Ascending aorta (tissue), 2 donors: ENCODE data around the gene MRAS. TPM values are rescaled to one million over a fixed set of nuclear protein-coding genes. Genes with fewer than 3 reads are reported as not detected.

Experiments
- DNase-seq, 2 donors: peaks; one replicate each; pipeline ENCODE4 v3.0.0-alpha.2; 2019; ENCODE audit warnings: low spot score in 2 of 2
- H3K27ac ChIP-seq, 2 donors: fragments of 200-600 bp; sonication (generic); one replicate each; pipeline ENCODE4 v1.5.1; 2016 to 2017; ENCODE audit warnings: mild to moderate bottlenecking in 1 of 2
- H3K27me3 ChIP-seq: fragments of 200-600 bp; sonication (generic); one replicate; pipeline ENCODE4 v1.5.1; 2017
- H3K36me3 ChIP-seq, 2 donors: fragments of 200-600 bp; sonication (generic); one replicate each; pipeline ENCODE4 v1.5.1; 2016
- H3K4me1 ChIP-seq, 2 donors: fragments of 200-600 bp; sonication (generic); one replicate each; pipeline ENCODE4 v1.5.1; 2016 to 2017; ENCODE audit warnings: mild to moderate bottlenecking in 1 of 2
- H3K4me3 ChIP-seq, 2 donors: fragments of 200-600 bp; sonication (generic); one replicate each; pipeline ENCODE4 v1.5.1; 2016 to 2017; ENCODE audit warnings: mild to moderate bottlenecking in 1 of 2
- H3K9me3 ChIP-seq, 2 donors: fragments of 200-600 bp; sonication (generic); one replicate each; pipeline ENCODE4 v1.5.1; 2016
- CTCF ChIP-seq, 3 experiments: fragments of 200-600 bp in 2 of 3; fragments of 450-650 bp in 1 of 3; sonication (generic) in 2 of 3; IDR thresholded peaks; one replicate each; pipeline ENCODE4 v1.5.1; 2016 to 2019; ENCODE audit warnings: antibody characterized with exemption in 3 of 3, mild to moderate bottlenecking in 1 of 3, moderate library complexity in 1 of 3
- intact Hi-C: fragments of 100-400 bp; cut with DNase I; formaldehyde crosslinking; loops from one replicate; pipeline ENCODE4 v1.15.1; 2023
- total RNA-seq: library from RNA; depleted of rRNA; stranded (reverse); fragments of >200 nt; gene quantifications from one replicate; pipeline ENCODE4 v1.1.0, GENCODE V29; 2016

The MRAS gene
- total RNA-seq, 1 donor from 2014 or later: 24.5 TPM

- H3K27me3 ChIP-seq: no peaks in the 10 kb centered on the region
- no peak overlapping the region for H3K27ac ChIP-seq
- intact Hi-C loops: no loop called here
- TF ChIP-seq CTCF (IDR thresholded peaks at IDR 0.05): no peak
- H3K4me1 ChIP-seq: peaks cover 3 to 8% of the 10 kb centered on the region in 2 donors
- H3K9me3 ChIP-seq: no peaks in the 10 kb centered on the region
- H3K36me3 ChIP-seq: no peaks in the 10 kb centered on the region
- DNase-seq: no peak
- no peak overlapping the region for H3K4me3 ChIP-seq
Observed at GRCh38 chr3:138383715-138384465, 35.5 kb downstream of the MRAS start.

DNA sequence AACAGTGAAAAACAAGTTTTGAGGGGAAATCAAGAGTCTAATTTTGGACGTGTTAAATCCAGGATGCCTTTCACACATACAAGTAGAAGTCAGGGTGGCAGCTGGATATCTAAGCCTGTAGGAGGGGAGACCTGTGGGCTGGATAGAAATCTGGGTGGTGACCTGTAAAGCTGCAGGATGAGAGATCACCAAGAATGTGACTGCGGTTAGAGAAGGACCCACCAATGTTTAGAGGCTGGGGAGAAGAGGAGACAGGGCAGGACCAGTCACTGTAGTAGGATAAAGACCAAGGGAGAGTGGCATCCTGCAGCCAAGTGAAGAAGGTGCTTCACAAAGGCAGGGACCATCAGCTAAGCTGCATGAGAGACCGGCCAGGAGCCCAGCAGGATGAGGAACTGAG lies 36.2 kb downstream of the MRAS start:
- Histone ChIP-seq H3K4me3 (no peak overlapping the region), H3K27ac (no peak overlapping the region), H3K9me3 (no peaks in the 10 kb centered on the region), H3K4me1 (peaks cover 3 to 11% of the 10 kb centered on the region in 2 donors), H3K36me3 (no peaks in the 10 kb centered on the region), H3K27me3 (no peaks in the 10 kb centered on the region)
- no peak for DNase-seq
- intact Hi-C loops: no loop called here
- TF ChIP-seq CTCF (IDR thresholded peaks at IDR 0.05): no peak

DNA sequence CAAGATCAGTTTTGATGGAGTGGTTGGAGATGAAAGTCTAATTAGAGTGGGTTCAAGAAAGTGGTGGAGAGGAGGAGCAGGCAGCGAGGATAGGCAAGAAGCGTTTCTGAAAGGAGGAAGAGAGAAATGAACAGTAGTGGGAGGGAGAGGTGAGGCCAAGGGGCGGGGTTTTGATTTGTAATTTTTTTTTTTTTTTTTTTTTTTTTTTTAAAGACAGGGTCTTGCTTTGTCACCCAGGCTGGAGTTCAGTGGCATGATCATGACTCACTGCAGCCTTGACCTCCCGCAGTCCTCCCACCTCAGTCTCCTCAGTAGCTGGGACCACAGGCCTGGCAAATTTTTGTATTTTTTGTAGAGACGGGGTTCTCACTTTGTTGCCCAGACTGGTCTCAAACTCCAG lies 36.6 kb downstream of the MRAS start:
- H3K27me3 ChIP-seq: no peaks in the 10 kb centered on the region
- H3K4me3 ChIP-seq: no peak overlapping the region
- no peaks in the 10 kb centered on the region for H3K9me3 ChIP-seq
- no peak for DNase-seq
- H3K36me3 ChIP-seq: no peaks in the 10 kb centered on the region
- intact Hi-C loops: no loop called here
- TF ChIP-seq CTCF (IDR thresholded peaks at IDR 0.05): no peak
- no peak overlapping the region for H3K27ac ChIP-seq
- peaks cover 3 to 14% of the 10 kb centered on the region in 2 donors for H3K4me1 ChIP-seq

DNA sequence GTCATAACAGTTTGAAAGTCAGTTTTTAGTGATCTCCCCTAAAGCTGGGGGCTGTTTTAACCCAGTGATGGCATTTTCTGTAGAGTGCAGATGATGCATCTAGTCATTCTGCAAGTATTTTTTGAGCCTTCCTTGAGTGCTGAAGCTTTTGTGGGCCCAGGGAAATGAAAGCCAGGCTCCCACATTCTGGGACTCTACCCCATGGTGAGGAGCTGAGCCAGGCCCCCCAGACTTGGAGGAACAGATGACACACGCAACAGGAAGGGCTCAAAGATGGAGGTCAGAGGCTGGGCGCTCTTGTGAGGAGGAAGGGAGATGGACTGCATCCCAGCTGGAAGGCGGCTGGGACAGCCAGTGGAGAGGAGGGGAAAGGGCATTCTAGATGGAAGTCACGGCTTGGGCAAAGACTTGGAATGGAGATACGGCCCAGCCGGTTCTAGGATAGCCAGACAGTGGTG lies 40.8 kb downstream of the MRAS start:
- DNase-seq: no peak
- Histone ChIP-seq H3K36me3 (no peaks in the 10 kb centered on the region), H3K27ac (peak overlapping the region in 1 of 2 donors; percentile 43), H3K9me3 (no peaks in the 10 kb centered on the region), H3K27me3 (no peaks in the 10 kb centered on the region), H3K4me3 (no peak overlapping the region), H3K4me1 (peaks cover 0 to 12% of the 10 kb centered on the region in 2 donors)
- no peak for TF ChIP-seq CTCF (IDR thresholded peaks at IDR 0.05)
- intact Hi-C loops: no loop called here

- H3K27ac ChIP-seq: peak overlapping the region; percentile 36 to 43
- no peak for TF ChIP-seq CTCF (IDR thresholded peaks at IDR 0.05)
Observed at GRCh38 chr3:138389841-138390581, 41.6 kb downstream of the MRAS start.

More at GRCh38 chr3:138389841-138390581, 41.6 kb downstream of the MRAS start:
- intact Hi-C loops: no loop called here
- no peaks in the 10 kb centered on the region for H3K36me3 ChIP-seq
- H3K4me3 ChIP-seq: no peak overlapping the region
- H3K9me3 ChIP-seq: no peaks in the 10 kb centered on the region
- no peaks in the 10 kb centered on the region for H3K27me3 ChIP-seq
- DNase-seq: no peak
- H3K4me1 ChIP-seq: peaks cover 0 to 12% of the 10 kb centered on the region in 2 donors
